Measurements from ENCODE around the gene XYLT1.

Gene XYLT1

DNA sequence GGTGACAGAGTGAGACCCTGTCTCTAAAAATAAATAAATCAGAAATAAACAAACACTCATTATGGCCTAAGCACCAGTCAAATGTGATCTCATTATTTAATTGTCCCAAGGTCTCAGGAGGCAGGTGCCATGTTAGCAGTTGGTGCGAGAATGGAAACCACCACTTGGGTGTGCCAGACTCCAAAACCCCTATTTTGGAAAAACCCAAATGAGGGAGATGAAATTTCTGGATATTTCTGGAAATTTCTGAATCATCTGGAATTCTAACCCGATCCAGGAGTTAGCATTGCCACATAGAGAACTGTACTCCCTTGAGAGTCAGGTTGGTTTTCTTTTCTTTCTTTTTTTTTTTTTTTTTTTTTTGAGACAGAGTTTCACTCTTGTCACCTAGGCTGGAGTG is 264.0 kb downstream of the XYLT1 start:
- H3K4me2 ChIP-seq (ENCODE audit: low read depth, low read length, poor library complexity, severe bottlenecking): no peak overlapping the region
- no peak overlapping the region for H2AFZ ChIP-seq (ENCODE audit: low read length)
- no peaks in the 10 kb centered on the region for H3K27me3 ChIP-seq (ENCODE audit: insufficient read depth, low read length, poor library complexity, severe bottlenecking)
- TF ChIP-seq, protein P1, sequence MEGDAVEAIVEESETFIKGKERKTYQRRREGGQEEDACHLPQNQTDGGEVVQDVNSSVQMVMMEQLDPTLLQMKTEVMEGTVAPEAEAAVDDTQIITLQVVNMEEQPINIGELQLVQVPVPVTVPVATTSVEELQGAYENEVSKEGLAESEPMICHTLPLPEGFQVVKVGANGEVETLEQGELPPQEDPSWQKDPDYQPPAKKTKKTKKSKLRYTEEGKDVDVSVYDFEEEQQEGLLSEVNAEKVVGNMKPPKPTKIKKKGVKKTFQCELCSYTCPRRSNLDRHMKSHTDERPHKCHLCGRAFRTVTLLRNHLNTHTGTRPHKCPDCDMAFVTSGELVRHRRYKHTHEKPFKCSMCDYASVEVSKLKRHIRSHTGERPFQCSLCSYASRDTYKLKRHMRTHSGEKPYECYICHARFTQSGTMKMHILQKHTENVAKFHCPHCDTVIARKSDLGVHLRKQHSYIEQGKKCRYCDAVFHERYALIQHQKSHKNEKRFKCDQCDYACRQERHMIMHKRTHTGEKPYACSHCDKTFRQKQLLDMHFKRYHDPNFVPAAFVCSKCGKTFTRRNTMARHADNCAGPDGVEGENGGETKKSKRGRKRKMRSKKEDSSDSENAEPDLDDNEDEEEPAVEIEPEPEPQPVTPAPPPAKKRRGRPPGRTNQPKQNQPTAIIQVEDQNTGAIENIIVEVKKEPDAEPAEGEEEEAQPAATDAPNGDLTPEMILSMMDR (conservative IDR thresholded peaks at IDR 0.05; ENCODE audit: low read length): 0 out of 2 replicates have a peak, but pooled peaks have one; percentile 20
- TF ChIP-seq EZH2phosphoT487 (IDR thresholded peaks at IDR 0.05; ENCODE audit: borderline replicate concordance): no peak
- peaks cover 49% of the 10 kb centered on the region; the same call in 1 of the 2 replicates for H3K36me3 ChIP-seq (ENCODE audit: insufficient read depth, low read length)
- H3F3A ChIP-seq (ENCODE audit: low read depth): no peaks in the 10 kb centered on the region
- no peak overlapping the region for H3K9ac ChIP-seq (ENCODE audit: low read depth, low read length, poor library complexity, severe bottlenecking)
- no peaks in the 10 kb centered on the region for H3K4me1 ChIP-seq (ENCODE audit: insufficient read depth, low read length, poor library complexity, severe bottlenecking)
- no peaks in the 10 kb centered on the region for H3K9me2 ChIP-seq (replicated peaks; ENCODE audit: low read depth, low read length)
- no peaks in the 10 kb centered on the region for H3K9me3 ChIP-seq (ENCODE audit: insufficient read depth, low read depth, low read length)
- no peak overlapping the region for H3K4me3 ChIP-seq (ENCODE audit: low read length, poor library complexity, severe bottlenecking)
- peaks cover 81% of the 10 kb centered on the region for H3K79me2 ChIP-seq (ENCODE audit: insufficient read depth, low read length)
- H4K20me1 ChIP-seq (ENCODE audit: insufficient read depth, low read length, poor library complexity, severe bottlenecking): peaks cover 36% of the 10 kb centered on the region

DNA sequence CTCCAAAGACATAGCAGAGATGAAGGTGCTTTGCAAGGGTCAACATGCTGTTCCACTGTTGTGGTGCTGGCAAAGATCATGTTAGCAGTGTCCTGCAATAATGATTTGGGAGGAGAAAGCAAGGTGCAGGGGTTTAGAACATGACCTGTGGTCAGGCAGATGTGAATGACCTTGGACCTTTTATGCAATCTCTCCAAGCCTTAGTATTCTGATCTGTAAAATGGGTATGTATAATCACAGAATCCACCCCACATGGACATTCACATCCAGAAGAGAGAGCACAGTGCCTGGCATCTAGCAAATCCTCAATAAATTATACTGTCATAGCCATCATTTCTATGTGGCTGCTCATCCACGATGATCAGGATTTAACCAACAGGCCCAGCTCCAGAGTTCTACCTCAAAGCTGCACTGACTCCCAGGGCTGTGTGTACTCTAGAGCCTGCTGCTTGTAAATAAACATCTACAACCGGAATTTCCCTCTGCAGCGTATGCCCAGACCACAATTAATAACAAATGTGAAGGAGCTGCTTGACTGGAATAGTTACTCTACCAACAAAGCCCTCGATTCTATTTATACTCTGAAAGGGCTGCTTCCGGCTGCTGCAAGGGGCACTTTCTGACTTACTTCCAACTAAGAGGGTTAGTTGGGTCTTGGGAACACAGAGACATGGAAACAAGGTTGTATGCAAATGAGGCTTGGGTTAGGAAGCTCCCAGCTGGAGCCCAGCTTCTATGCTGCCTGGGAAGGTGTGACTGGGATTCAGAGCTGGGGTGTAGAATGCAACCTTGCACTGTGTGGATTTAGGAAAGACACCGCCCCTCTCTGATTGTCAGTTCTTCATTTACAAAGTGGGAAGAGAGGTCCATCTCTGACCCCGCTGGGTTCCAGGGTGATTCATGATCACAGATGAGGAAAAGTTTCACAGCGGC is 265.2 kb downstream of the XYLT1 start:
- H3K9me2 ChIP-seq (replicated peaks; ENCODE audit: low read depth, low read length): no peaks in the 10 kb centered on the region
- peaks cover 74% of the 10 kb centered on the region for H3K79me2 ChIP-seq (ENCODE audit: insufficient read depth, low read length)
- no peak overlapping the region for H3K4me2 ChIP-seq (ENCODE audit: low read depth, low read length, poor library complexity, severe bottlenecking)

DNA sequence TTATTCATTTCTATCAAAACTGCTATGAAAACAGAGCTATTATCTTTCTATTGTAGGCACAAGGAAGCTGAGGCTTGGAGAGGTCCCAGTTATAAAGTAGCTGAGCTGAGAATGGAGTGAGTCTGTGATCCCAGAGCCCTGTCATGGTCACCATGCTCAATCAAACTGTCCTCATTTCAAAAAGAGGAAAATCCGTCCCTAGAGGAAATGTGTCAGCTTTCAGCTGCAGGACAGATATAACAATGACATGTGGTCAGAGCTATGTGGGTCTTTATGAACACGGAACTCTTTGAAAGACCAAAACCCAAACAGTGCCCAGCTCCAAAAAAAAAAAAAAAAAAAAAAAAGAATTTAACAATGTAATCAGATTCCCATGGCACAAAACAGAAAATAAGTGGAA is 266.1 kb downstream of the XYLT1 start:
- H4K20me1 ChIP-seq (ENCODE audit: insufficient read depth, low read length, poor library complexity, severe bottlenecking): peaks cover 31% of the 10 kb centered on the region
- no peaks in the 10 kb centered on the region for H3K27me3 ChIP-seq (ENCODE audit: insufficient read depth, low read length, poor library complexity, severe bottlenecking)
- H3K4me1 ChIP-seq (ENCODE audit: insufficient read depth, low read length, poor library complexity, severe bottlenecking): no peaks in the 10 kb centered on the region
- no peak overlapping the region for H3K9ac ChIP-seq (ENCODE audit: low read depth, low read length, poor library complexity, severe bottlenecking)
- no peak overlapping the region for H3K4me2 ChIP-seq (ENCODE audit: low read depth, low read length, poor library complexity, severe bottlenecking)
- no peak for TF ChIP-seq EZH2phosphoT487 (IDR thresholded peaks at IDR 0.05; ENCODE audit: borderline replicate concordance)
- TF ChIP-seq, protein P1 (conservative IDR thresholded peaks at IDR 0.05; ENCODE audit: low read length): no peak
- H3K79me2 ChIP-seq (ENCODE audit: insufficient read depth, low read length): peaks cover 67% of the 10 kb centered on the region
- H3K36me3 ChIP-seq (ENCODE audit: insufficient read depth, low read length): peaks cover 55% of the 10 kb centered on the region; the same call in 1 of the 2 replicates
- no peaks in the 10 kb centered on the region for H3K9me3 ChIP-seq (ENCODE audit: insufficient read depth, low read depth, low read length)
- H3K4me3 ChIP-seq (ENCODE audit: low read length, poor library complexity, severe bottlenecking): no peak overlapping the region
- H2AFZ ChIP-seq (ENCODE audit: low read length): no peak overlapping the region
- H3F3A ChIP-seq (ENCODE audit: low read depth): no peaks in the 10 kb centered on the region
- no peaks in the 10 kb centered on the region for H3K9me2 ChIP-seq (replicated peaks; ENCODE audit: low read depth, low read length)

More for the DNA sequence above, 265.2 kb downstream of the XYLT1 start:
- H3K9ac ChIP-seq (ENCODE audit: low read depth, low read length, poor library complexity, severe bottlenecking): no peak overlapping the region
- no peak overlapping the region for H3K4me3 ChIP-seq (ENCODE audit: low read length, poor library complexity, severe bottlenecking)
- no peaks in the 10 kb centered on the region for H3K4me1 ChIP-seq (ENCODE audit: insufficient read depth, low read length, poor library complexity, severe bottlenecking)
- H3K27me3 ChIP-seq (ENCODE audit: insufficient read depth, low read length, poor library complexity, severe bottlenecking): no peaks in the 10 kb centered on the region
- H4K20me1 ChIP-seq (ENCODE audit: insufficient read depth, low read length, poor library complexity, severe bottlenecking): peaks cover 35% of the 10 kb centered on the region
- TF ChIP-seq EZH2phosphoT487 (IDR thresholded peaks at IDR 0.05; ENCODE audit: borderline replicate concordance): no peak
- TF ChIP-seq, protein P1 (conservative IDR thresholded peaks at IDR 0.05; ENCODE audit: low read length): no peak
- H2AFZ ChIP-seq (ENCODE audit: low read length): no peak overlapping the region
- no peaks in the 10 kb centered on the region for H3F3A ChIP-seq (ENCODE audit: low read depth)
- H3K9me3 ChIP-seq (ENCODE audit: insufficient read depth, low read depth, low read length): no peaks in the 10 kb centered on the region
- peaks cover 47% of the 10 kb centered on the region; the same call in 1 of the 2 replicates for H3K36me3 ChIP-seq (ENCODE audit: insufficient read depth, low read length)

All from Loucy (cell line).